ENCODE data around the gene RPL13A. TPM values are rescaled to one million over a fixed set of nuclear protein-coding genes. Genes with fewer than 3 reads are reported as not detected.

The RPL13A gene
- total and polyA plus RNA-seq, 9 of the 15 experiments (the other 6 are each of a cell fraction or from before 2014, with no cell fraction given), result 1,744 to 5,482 (median 2,949) TPM

GRCh38 chr19:49488863-49489537 lies 1.6 kb downstream of the RPL13A start (continued):
- no peak for TF ChIP-seq ATF6 (CRISPR knock-in tag; IDR thresholded peaks at IDR 0.05)
- TF ChIP-seq CHD2 (IDR thresholded peaks at IDR 0.05; ENCODE audit: low read depth, low read length), result no peak
- no peak for TF ChIP-seq NCOA2 (IDR thresholded peaks at IDR 0.05; ENCODE audit: partially characterized antibody in 2 of 2)
- no peak for TF ChIP-seq ZNF507 (tag; conservative IDR thresholded peaks at IDR 0.05)
- no peak for TF ChIP-seq DDX20 (tag; IDR thresholded peaks at IDR 0.05; ENCODE audit: low read depth)
- no peak for TF ChIP-seq ZNF717 (CRISPR knock-in tag; IDR thresholded peaks at IDR 0.05)
- TF ChIP-seq KAT8 (IDR thresholded peaks at IDR 0.05; ENCODE audit: low read depth), result no peak
- TF ChIP-seq ZNF785 (CRISPR knock-in tag; IDR thresholded peaks at IDR 0.05), result no peak
- TF ChIP-seq SMAD1 (IDR thresholded peaks at IDR 0.05; ENCODE audit: low read depth, low read length, partially characterized antibody), result peak; percentile 17
- peak; percentile 7 for TF ChIP-seq SNRNP70 (optimal IDR thresholded peaks at IDR 0.05; ENCODE audit: low read depth, low read length)
- TF ChIP-seq SRF (CRISPR knock-in tag; IDR thresholded peaks at IDR 0.05), result no peak
- no peak for TF ChIP-seq ZC3H4 (CRISPR knock-in tag; IDR thresholded peaks at IDR 0.05; ENCODE audit: borderline replicate concordance)
- TF ChIP-seq ZNF512 (tag; IDR thresholded peaks at IDR 0.05), result no peak
- TF ChIP-seq POLR2A (conservative IDR thresholded peaks at IDR 0.05), result peak; percentile 39
- TF ChIP-seq CREM (IDR thresholded peaks at IDR 0.05; ENCODE audit: low read depth), result no peak
- TF ChIP-seq, protein P1, sequence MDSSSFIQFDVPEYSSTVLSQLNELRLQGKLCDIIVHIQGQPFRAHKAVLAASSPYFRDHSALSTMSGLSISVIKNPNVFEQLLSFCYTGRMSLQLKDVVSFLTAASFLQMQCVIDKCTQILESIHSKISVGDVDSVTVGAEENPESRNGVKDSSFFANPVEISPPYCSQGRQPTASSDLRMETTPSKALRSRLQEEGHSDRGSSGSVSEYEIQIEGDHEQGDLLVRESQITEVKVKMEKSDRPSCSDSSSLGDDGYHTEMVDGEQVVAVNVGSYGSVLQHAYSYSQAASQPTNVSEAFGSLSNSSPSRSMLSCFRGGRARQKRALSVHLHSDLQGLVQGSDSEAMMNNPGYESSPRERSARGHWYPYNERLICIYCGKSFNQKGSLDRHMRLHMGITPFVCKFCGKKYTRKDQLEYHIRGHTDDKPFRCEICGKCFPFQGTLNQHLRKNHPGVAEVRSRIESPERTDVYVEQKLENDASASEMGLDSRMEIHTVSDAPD (CRISPR knock-in tag; IDR thresholded peaks at IDR 0.05), result no peak
- TF ChIP-seq MYC (IDR thresholded peaks at IDR 0.05; ENCODE audit: low read depth, low read length), result no peak
- peak; percentile 18; the same call in 1 of the 2 replicates for TF ChIP-seq MYC (CRISPR knock-in tag; IDR thresholded peaks at IDR 0.05; ENCODE audit: borderline replicate concordance, low read depth)
- TF ChIP-seq ZNF444 (CRISPR knock-in tag; IDR thresholded peaks at IDR 0.05), result no peak
- peak; percentile 11 for TF ChIP-seq CHD1 (IDR thresholded peaks at IDR 0.05; ENCODE audit: low read length)
- TF ChIP-seq RBM17 (IDR thresholded peaks at IDR 0.05; ENCODE audit: borderline replicate concordance, low read depth, low read length), result no peak
- no peak for TF ChIP-seq DACH1 (IDR thresholded peaks at IDR 0.05; ENCODE audit: partially characterized antibody)
- no peak for TF ChIP-seq MEF2A (IDR thresholded peaks at IDR 0.05; ENCODE audit: control insufficient read depth, low read depth, low read length)
- TF ChIP-seq CEBPG (CRISPR knock-in tag; IDR thresholded peaks at IDR 0.05), result 0 out of 2 replicates have a peak, but pooled peaks have one; percentile 24
- TF ChIP-seq CEBPG (tag; conservative IDR thresholded peaks at IDR 0.05 in 1 of 2, IDR thresholded peaks at IDR 0.05 in 1 of 2), result no peak
- TF ChIP-seq HNRNPL (IDR thresholded peaks at IDR 0.05; ENCODE audit: low read depth, low read length), result peak; percentile 14; the same call in 1 of the 2 replicates
